ENCODE data around the gene PAPSS1. TPM values are rescaled to one million over a fixed set of nuclear protein-coding genes. Genes with fewer than 3 reads are reported as not detected.

The PAPSS1 gene
- total and polyA plus RNA-seq, 9 of the 15 experiments (the other 6 are each of a cell fraction or from before 2014, with no cell fraction given): 21.1 to 53.9 (median 41.9) TPM

- peak; percentile 81 for TF ChIP-seq CEBPB (tag; IDR thresholded peaks at IDR 0.05)
- no peak for TF ChIP-seq EHMT2 (IDR thresholded peaks at IDR 0.05)
- TF ChIP-seq VEZF1 (CRISPR knock-in tag; IDR thresholded peaks at IDR 0.05): no peak; the same call in 1 of the 2 replicates
- no peak for TF ChIP-seq PYGO2 (tag; IDR thresholded peaks at IDR 0.05)
- peak; percentile 88 for TF ChIP-seq L3MBTL2 (IDR thresholded peaks at IDR 0.05)
- no peak for TF ChIP-seq GTF2B (IDR thresholded peaks at IDR 0.05; ENCODE audit: extremely low read depth, insufficient read length)
- no peak for TF ChIP-seq AFF4 (CRISPR knock-in tag; IDR thresholded peaks at IDR 0.05)
- TF ChIP-seq ZHX1 (conservative IDR thresholded peaks at IDR 0.05; ENCODE audit: low read length): no peak
- TF ChIP-seq ZNF696 (CRISPR knock-in tag; conservative IDR thresholded peaks at IDR 0.05): no peak
- TF ChIP-seq NFXL1 (CRISPR knock-in tag; IDR thresholded peaks at IDR 0.05): no peak
- TF ChIP-seq TFE3 (CRISPR knock-in tag; IDR thresholded peaks at IDR 0.05): no peak
Measured at GRCh38 chr4:107693132-107693531, 26.9 kb downstream of the PAPSS1 start (continued).

Measured in K562 (cell line).